Left ventricle myocardium inferior (tissue), 1 donor: ENCODE measurements around the gene RBMS3. TPM values are rescaled to one million over a fixed set of nuclear protein-coding genes. Genes with fewer than 3 reads are reported as not detected.

Source experiments
- DNase-seq: peaks from one replicate; pipeline ENCODE4 v3.0.0-alpha.2; 2020
- H3K27ac ChIP-seq: fragments of 200-600 bp; replicated peaks from 2 replicates; pipeline ENCODE4 v1.8.0; 2021
- H3K27me3 ChIP-seq: fragments of 200-600 bp; 2 replicates; pipeline ENCODE4 v1.8.0; 2021; ENCODE audit warnings: low read depth
- H3K36me3 ChIP-seq: fragments of 200-600 bp; 2 replicates; pipeline ENCODE4 v1.8.0; 2021
- H3K4me1 ChIP-seq: fragments of 200-600 bp; 2 replicates; pipeline ENCODE4 v1.8.0; 2021
- H3K4me3 ChIP-seq: fragments of 200-600 bp; 2 replicates; pipeline ENCODE4 v1.8.0; 2021; ENCODE audit warnings: mild to moderate bottlenecking, moderate library complexity
- H3K9me3 ChIP-seq: fragments of 200-600 bp; replicated peaks from 2 replicates; pipeline ENCODE4 v1.8.0; 2021
- intact Hi-C: fragments of 100-400 bp; cut with micrococcal nuclease; formaldehyde crosslinking; loops from one replicate; pipeline ENCODE4 v1.11.0; 2022
- total RNA-seq: library from RNA; stranded (reverse); fragmentation: NEBNext Ultra II Directional; extraction: Animal tissue kit (Norgen Biotek cat#: 25700); gene quantifications from one replicate; pipeline ENCODE4 v1.2.1, GENCODE V29; 2021
- TF ChIP-seq, protein P1 (sequence below): fragments of 200-600 bp; IDR thresholded peaks from 2 replicates; pipeline ENCODE4 v1.8.0; 2021; ENCODE audit warnings: antibody characterized with exemption, mild to moderate bottlenecking, borderline replicate concordance
- donor health status: DM: no; HTN: yes; CAD: no; lungs with severe emphysema.

The RBMS3 gene
- total RNA-seq, 1 donor from 2014 or later, result 25.3 TPM

DNA sequence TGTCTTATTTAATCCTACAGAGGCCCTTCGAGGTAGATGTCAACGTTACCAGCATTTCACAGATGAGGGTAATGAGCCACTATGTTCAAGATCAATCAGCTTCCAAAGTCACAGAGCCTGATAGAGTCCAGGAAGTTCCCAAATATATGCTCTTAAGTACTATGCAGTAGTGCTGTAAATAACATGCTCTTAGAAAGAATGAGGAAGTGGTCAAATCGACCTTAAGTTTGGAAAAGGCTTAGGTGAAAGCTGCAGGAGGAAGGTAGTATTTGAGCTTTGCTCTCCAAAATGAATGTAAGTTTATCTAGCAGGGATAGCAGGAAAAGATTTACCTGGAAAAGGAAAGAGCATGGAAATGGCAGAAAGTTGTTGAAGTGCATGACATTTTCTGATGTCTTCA is 234.0 kb downstream of the RBMS3 start:
- H3K4me3 ChIP-seq, result no peak overlapping the region
- TF ChIP-seq, protein P1, sequence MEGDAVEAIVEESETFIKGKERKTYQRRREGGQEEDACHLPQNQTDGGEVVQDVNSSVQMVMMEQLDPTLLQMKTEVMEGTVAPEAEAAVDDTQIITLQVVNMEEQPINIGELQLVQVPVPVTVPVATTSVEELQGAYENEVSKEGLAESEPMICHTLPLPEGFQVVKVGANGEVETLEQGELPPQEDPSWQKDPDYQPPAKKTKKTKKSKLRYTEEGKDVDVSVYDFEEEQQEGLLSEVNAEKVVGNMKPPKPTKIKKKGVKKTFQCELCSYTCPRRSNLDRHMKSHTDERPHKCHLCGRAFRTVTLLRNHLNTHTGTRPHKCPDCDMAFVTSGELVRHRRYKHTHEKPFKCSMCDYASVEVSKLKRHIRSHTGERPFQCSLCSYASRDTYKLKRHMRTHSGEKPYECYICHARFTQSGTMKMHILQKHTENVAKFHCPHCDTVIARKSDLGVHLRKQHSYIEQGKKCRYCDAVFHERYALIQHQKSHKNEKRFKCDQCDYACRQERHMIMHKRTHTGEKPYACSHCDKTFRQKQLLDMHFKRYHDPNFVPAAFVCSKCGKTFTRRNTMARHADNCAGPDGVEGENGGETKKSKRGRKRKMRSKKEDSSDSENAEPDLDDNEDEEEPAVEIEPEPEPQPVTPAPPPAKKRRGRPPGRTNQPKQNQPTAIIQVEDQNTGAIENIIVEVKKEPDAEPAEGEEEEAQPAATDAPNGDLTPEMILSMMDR, result no peak
- H3K36me3 ChIP-seq, result no peaks in the 10 kb centered on the region
- H3K4me1 ChIP-seq, result peaks cover 57% of the 10 kb centered on the region
- H3K27me3 ChIP-seq, result no peaks in the 10 kb centered on the region
- H3K27ac ChIP-seq, result peak overlapping the region; percentile 43
- no peaks in the 10 kb centered on the region for H3K9me3 ChIP-seq
- intact Hi-C loops, result loop anchor here (10.0 kb wide), 1 partner anchor 230 kb away; the partner anchor contains the start of gene RBMS3
- DNase-seq, result no peak

DNA sequence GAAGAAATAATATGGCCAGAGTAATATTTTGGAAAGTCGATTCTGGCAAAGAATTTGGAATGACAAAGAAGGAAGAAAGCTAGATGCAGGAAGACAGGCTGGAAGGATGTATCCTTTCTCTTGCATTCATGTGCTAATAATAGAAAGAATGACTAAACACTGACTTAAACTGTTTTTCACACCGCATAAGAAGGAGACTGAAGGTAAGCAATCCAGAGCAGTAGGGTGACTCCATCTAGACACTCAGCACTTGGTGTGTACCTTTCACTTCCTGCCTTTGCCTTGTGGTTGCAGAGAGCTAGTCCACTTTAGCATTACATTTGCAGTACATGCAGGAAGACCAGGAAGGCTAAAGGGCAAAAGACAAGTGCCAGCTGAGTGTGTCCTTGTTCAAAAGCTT is 234.6 kb downstream of the RBMS3 start:
- TF ChIP-seq, protein P1, result no peak
- H3K4me3 ChIP-seq, result no peak overlapping the region
- intact Hi-C loops, result loop anchor here (10.0 kb wide), 1 partner anchor 231 kb away; the partner anchor contains the start of gene RBMS3
- H3K27me3 ChIP-seq, result no peaks in the 10 kb centered on the region
- peak overlapping the region; percentile 43 for H3K27ac ChIP-seq
- no peaks in the 10 kb centered on the region for H3K9me3 ChIP-seq
- DNase-seq, result no peak
- no peaks in the 10 kb centered on the region for H3K36me3 ChIP-seq
- peaks cover 58% of the 10 kb centered on the region for H3K4me1 ChIP-seq

DNA sequence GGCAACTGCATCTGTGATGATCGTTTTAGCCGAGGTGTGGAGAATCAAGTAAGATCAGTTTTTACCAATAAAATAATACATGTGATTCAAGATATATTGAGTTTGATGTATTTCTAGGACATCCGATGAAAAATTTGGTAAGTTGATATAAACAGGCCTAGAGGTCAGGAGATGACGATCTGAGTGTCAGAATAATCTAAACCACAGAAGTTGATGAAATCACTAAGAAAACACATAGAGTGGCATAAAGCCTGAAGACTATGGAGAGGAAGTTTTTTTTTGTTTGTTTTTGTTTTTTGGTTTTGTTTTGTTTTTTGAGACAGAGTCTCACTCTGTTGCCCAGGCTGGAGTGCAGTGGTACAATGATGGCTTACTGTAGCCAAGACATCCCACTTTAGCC is 235.3 kb downstream of the RBMS3 start:
- intact Hi-C loops, result loop anchor here (10.0 kb wide), 1 partner anchor 231 kb away; the partner anchor contains the start of gene RBMS3
- Histone ChIP-seq H3K4me1 (peaks cover 65% of the 10 kb centered on the region), H3K4me3 (no peak overlapping the region), H3K9me3 (no peaks in the 10 kb centered on the region), H3K27ac (peak overlapping the region; percentile 43), H3K27me3 (no peaks in the 10 kb centered on the region), H3K36me3 (no peaks in the 10 kb centered on the region)
- TF ChIP-seq, protein P1, result no peak
- DNase-seq, result no peak

DNA sequence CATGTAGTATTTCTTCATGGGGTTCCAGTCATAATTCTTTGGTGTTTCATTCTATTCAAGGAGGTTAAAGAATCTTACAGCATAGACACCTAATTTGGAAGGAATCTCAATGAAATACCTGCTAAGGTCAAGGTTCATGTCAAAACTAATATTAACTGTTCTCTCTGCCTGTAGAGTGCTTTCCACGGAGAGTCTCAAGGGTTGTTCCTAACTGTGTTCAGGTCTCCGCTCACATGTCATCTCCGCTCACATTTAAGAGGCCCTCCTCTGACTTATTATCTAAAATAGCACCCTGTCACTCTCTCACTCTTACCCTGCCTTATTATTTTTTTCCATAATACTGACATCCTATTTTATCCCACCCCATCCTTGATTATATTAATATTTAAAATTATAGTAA is 239.9 kb downstream of the RBMS3 start:
- TF ChIP-seq, protein P1, result no peak
- Histone ChIP-seq H3K27ac (no peak overlapping the region), H3K36me3 (no peaks in the 10 kb centered on the region), H3K27me3 (no peaks in the 10 kb centered on the region), H3K9me3 (no peaks in the 10 kb centered on the region), H3K4me1 (peaks cover 53% of the 10 kb centered on the region), H3K4me3 (no peak overlapping the region)
- intact Hi-C loops, result loop anchor here (10.0 kb wide), 2 partner anchors 174 to 234 kb away; no protein-coding TSS in a partner anchor
- DNase-seq, result no peak

DNA sequence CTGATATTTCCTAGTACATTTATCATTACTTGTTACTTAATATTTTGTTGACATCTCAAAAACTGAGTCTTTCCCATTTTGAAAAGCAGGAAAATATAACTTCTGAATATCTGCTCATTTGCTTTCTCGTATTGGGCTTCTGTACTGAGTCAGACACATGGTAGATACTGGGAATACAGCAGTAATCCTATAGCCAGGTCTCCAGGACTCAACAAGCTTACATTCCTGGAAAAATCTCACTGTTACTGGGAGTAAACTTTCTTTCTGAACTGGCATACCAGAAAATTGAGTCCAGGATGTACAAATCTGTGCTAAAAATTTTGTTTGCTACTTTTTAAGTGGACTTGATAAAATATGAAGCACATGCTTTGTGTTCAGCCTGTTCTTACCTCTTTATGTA is 240.4 kb downstream of the RBMS3 start:
- TF ChIP-seq, protein P1, result no peak
- no peaks in the 10 kb centered on the region for H3K9me3 ChIP-seq
- DNase-seq, result no peak
- peak overlapping the region; percentile 36 for H3K27ac ChIP-seq
- intact Hi-C loops, result loop anchor here (10.0 kb wide), 2 partner anchors 174 to 234 kb away; no protein-coding TSS in a partner anchor
- H3K36me3 ChIP-seq, result no peaks in the 10 kb centered on the region
- H3K4me3 ChIP-seq, result no peak overlapping the region
- peaks cover 55% of the 10 kb centered on the region for H3K4me1 ChIP-seq
- no peaks in the 10 kb centered on the region for H3K27me3 ChIP-seq
